NCI-H2107 (cell line): ENCODE data around the gene TTC8.
"Not testable (repeated sequence)": the region's sequence is repeated elsewhere in the genome, so short reads cannot be mapped to it uniquely, and the experiment has no call there.

Experiments
- DNase-seq: peaks from one replicate; lab custom pipeline; 2025; lab: John Stamatoyannopoulos, UW

The TTC8 gene

DNA sequence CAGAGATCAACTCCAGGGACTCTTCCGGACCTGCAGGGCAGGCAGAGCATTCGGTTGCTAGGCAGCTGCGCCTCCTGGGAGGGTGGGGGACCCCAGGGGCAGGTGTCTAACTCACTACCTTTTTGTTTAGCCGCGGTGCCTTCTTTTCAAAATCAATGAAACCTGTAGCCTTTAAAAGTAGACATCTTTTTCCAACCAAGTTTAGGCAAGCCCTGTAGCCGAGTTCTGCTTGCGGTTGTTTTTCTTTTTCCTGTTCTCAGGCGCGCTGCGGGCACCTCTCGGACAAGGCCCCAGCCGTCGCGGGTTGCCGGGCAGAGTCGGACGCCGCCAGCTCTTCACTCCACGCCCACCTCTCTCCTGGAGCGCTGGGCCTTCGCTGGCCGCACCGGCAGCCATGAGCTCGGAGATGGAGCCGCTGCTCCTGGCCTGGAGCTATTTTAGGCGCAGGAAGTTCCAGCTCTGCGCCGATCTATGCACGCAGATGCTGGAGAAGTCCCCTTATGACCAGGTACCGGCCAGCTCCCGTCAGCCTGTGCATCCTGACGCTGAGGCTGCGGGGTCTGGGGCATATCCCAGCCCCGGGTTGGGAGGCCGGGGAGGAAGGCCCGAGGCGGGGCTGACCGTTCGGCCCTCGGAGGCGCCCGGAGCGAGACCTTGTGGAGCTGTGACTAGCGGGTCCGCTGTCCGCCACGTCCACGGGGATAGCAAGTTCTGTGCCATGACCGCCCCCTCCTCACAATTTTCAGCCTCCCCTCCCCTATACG is at the start of gene TTC8:
TTC8 (plus strand) TSS at position 338 of the 764 bp plus-strand sequence; CDS start at position 395, 57 bp downstream.
- peak; percentile 86 for DNase-seq

DNA sequence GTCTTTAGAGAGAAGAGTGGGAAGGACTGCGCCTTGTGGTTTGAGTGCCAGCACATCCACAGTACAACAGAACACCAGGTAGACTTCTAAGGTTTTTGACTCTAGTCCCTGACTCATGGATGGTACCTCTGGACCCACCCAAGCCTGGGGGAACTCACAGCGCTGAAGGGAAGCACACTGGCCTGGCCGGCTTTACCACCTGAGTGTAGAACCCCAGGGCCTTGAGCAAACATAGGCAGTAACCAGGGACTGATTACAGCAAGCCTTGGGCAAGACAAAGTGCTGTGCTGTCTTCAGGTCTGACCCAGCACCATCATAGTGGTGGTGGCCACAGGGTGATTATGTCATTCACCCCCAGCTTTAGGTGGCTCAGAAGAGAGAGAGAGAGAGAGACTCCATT is 48.9 kb upstream of the TTC8 start:
- no peak for DNase-seq

DNA sequence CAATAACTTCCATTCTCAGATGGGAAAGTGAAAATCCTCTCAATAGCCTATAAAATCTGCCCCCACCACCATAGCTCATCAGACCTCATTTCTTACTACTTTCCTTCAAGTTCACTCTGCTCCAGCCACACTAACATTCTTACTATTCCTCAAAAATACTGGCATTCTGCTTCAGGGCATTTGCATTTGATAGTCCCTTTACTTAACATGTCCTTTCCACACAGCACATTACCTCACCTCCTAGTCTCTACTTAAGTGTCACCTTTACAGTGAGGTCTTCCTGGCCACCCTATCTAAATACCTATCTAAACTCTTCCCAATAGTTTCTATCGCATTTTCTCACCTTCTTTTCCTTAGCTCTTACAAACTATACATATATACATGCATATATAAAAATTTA is 38.5 kb upstream of the TTC8 start:
- no peak for DNase-seq

DNA sequence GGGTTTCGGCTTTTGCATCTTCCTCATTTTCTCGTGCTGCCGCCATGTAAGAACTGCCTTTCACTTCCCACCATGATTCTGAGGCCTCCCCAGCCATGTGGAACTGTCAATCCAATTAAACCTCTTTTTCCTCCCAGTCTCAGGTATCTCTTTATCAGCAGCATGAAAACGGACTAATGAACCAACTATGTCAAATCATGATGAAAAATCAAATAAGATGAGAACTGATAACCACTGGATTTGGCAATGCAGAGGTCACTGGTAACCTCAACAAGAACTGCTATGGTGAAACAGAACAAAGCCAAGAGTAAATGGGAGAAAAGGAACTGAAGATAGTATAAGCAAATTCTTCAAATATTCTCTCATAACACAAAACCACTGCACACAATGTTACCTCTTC is 37.7 kb upstream of the TTC8 start:
- no peak for DNase-seq

DNA sequence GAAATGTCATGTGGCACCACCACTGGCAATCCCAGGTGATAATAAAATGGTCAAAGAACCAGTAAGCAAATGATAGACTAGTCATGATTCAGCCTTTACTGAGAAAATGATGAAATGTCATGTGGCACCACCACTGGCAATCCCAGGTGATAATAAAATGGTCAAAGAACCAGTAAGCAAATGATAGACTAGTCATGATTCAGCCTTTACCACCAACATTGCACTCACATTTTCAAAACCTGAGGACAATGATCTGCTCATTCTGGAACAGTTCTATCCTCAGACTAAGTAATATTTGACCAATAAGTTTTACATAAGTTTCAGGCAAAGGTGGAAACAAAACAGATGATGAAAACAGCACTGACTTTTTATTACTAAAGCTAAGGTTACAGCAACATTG is 34.9 kb upstream of the TTC8 start:
- DNase-seq: not testable (repeated sequence)

DNA sequence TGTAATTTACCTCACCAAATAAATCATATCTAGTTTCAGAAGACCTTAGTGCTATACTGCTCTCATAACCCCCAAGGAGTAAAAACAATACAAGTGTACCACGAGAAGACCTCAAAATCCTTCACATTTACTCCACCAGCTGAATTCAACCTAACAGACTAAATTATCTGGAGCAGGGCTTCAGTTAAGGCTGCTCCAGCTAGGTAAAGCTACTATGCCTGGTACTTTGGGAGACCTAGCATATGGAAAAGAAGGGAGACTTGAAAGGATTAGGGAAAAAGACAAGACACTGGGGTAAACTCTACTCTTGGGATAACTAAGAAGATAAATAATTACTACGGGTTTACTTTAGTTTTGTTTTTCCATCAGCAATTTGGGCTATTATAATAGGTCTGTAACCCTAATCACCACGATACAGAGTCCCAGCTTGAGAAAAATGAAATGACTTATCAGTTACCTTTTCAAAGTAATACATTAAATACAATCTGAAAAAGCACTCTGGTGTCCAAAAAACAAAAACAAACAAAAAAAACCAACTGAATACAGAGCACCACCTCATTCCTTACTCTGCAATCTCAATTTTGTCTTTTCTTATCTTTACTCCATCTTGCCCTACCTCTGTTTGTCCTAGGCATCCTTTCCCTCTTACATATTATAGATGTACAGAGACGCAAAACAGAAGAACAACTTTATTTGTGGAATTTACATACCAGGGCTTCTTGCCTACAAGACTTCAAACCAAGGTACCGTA is 33.8 kb upstream of the TTC8 start:
- DNase-seq: no peak

DNA sequence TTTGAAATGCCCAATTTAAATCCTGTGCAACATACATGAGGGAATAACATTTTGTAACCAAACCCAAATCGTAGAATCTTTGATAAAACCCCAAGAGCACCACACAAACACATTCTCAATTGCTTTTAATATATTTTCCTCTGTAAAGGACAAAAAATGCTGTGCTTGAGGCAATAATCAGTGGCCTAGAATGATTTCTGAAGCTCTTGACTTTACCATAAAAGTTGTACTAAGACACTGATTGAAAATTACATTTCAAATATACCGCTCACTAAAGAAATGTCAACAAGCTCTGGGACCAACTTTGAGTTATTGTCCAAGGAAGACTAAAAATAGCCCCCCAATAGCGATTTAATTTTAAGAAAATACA is 33.2 kb upstream of the TTC8 start:
- no peak for DNase-seq

DNA sequence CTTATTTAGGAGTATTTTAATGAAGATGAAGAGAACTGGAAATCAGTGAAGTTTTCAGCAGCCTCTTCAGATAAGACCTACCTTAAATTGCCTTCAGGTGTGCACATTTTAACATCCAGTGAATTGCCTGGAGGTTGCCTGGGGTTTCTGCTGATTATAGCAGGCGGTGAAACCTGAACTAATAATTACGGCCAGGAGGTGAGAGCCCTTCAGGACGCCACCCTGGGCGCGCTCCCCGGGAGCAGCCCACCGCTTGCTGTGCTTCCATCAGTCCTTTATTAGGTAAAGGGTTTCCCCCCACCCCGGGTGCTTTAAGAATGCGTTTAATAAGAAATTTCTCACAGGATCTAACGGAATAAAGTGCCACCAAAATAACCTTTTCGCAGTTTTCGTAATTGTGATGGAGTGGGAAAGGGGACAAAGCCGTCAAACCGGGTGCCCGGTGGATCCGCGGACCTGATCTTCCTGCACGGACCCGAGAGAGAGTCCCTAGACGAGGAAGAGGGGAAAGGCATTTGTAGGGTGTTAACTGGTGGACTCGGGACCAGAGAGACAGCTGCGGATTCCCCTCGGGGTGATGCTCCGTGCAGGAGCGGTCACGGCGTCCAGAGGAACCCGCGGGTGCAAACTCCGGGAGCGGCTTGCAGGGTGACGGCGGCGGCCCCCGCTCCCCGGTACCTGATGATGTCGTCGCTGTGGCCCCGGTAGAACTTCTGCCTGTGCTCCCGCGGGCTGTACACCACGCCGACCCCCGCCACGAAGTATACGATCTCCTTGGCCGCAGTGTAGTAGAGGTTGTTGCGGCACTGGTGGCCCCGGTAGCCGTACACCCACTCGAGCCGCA is 32.6 kb upstream of the TTC8 start:
- DNase-seq: peak; percentile 54

DNA sequence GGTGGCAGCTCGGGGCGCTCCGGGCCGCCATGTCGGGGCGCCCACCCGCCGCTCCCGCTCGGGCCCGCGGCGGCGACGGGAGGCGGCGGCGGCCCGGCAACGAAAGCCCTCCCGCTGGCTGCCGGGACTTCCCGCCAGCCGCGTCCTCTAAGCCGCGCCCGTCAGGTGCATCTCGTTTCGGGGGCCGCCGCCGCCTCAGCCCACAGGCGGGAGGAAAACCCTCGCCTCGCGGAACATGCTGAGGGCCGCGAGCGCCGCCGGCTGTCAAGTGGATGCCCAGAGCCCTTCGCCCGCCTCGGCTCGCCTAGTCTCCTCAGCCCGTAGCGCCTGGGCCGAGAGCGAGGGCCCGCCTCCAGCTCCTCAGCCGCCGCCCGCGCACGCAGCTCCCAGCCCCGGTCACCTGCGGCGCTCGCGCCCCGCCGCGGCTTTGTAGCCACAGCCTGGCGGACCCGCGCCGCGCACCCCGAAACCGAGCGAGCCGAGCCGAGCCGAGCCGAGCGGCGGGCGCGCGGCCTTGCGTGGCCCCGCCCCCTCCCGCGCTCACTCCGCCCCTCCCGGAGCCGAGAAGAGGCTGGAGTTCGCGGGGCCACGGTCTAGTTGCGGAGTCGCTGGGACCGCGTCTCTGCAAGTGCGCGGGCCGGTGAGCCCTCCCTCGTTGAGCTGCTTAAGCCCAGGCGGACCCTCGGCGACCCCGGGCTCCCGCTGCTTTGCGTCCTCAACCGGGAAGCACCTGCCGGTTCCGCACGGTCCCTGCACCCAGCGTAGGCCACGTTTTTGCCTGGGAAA is 31.8 kb upstream of the TTC8 start, which contains the start of gene EML5:
EML5 (minus strand) TSS at position 481 of the 786 bp plus-strand sequence; CDS start at position 31, 450 bp downstream.
- DNase-seq: peak; percentile 88

DNA sequence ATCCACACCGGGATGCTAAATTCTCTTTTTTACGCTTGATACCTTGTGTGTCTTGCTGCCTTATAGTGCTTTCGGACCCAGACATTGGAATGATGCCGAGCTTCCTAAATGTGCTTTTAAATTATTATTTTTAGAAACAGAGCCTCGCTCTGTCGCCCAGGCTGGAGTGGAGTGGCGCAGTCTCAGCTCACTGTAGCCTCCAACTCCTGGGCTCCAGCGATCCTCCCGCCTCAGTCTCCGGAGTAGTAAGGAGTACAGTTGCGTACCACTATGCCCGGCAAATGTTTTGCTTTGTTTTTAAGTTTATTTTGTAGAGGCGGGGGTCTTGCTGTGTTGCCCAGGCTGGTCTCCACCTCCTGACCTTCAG is 31.2 kb upstream of the TTC8 start:
- no peak for DNase-seq

DNA sequence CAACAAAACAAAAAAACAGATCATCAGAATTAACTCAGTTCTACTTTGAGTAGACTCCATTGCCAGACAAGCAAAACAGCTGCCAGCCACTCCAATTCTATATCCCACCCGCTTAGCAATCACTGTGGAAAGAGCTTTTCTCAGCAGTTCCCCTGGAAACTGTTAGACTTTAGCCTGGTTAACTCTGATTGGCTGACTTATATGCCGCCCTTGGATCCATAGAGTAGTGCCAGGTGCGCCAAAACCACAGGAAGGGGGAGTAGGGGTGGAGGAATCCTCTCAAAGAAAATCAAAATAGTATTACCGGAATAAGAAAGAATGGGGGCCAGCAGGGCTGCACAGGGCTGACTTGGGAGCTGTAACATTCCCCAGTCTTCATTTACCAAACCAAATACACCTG is 26.3 kb upstream of the TTC8 start:
- DNase-seq: peak; percentile 56

DNA sequence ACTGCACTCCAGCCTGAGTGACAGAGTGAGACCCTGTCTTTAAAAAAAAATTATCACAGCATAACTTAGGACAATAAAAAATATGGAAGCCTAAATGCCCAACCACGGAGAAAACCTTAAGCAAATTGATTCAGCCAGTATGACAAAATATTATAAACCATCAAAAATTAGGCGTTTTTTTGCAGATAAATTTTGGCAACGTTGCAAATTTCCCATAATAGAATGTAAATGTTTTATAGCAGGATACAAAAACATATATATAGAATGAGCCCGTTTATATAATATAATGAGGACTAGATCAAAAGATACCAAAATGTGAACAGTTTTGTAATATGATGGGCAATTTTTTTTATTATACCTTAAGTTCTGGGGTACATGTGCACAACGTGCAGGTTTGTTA is 24.9 kb upstream of the TTC8 start:
- no peak for DNase-seq

DNA sequence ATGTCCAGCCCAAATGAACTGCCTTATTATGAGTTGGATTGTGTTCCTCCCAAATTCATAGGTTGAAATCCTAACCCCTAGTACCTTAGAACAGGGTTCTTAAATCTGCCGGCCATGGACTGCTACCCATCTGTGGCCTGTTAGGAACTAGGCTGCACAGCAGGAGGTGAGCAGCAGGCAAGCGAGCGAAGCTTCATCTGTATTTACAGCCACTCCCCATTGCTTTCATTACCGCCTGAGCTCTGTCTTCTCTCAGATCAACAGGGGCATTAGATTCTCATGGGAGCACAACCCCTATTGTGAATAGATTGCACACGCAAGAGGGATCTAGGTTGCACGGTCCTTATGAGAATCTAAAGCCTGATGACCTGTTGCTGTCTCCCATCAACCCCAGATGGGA is 21.9 kb upstream of the TTC8 start:
- no peak for DNase-seq

DNA sequence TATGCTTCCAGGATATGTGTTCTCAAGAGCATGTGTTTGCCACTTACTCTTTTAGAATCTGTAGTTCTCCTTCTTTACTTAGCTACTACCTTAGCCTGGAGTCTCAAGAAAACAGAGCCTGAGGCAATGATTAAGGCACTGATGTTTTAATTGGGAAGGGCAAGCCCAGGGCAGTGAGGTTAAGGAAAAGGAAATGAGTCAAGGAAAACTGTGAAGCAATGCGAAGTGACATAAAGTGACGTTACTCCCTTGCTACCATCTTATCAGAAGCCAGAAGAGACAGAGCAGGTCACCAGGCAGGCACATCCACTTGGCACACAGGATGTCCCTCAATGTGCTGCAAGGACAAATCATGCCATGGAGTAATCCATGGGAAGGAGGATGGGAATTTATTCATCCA is 20.4 kb upstream of the TTC8 start:
- no peak for DNase-seq

DNA sequence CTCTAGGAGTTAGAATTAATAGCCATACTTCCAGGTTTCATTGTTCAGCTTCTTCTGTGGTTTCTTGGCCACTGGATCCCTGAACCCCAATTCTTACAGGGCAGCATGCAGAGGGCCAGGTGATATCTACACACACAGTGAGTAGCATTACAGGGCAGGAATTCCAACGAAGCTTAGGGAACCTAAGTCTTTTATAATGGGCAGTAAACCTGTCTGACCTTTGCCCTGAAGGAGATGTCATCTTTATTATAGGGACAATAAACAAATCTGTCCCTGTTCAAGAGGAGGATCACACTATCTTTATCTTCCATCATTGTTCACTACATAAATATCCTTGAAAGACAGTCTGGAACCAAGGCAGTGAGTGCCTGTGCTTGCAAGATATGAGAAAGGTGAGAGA is 20.0 kb upstream of the TTC8 start:
- no peak for DNase-seq

DNA sequence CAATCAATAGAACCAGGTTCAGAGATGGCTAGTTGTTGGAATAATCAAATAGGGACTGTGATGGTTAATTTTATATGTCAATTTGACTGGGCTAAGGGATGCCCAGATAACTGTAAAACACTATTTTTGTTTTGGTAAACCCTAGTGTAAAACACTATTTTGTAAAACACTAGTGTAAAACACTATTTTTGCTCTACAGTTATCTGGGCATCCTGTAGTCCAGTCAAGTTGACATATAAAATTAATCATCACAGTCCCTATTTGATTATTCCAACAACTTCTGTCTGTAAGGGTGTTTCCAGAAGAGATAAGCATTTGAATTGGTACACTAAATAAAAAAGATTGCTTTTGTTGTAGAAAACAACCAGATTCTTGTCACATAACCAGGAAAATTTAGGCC is 16.1 kb upstream of the TTC8 start:
- DNase-seq: no peak

DNA sequence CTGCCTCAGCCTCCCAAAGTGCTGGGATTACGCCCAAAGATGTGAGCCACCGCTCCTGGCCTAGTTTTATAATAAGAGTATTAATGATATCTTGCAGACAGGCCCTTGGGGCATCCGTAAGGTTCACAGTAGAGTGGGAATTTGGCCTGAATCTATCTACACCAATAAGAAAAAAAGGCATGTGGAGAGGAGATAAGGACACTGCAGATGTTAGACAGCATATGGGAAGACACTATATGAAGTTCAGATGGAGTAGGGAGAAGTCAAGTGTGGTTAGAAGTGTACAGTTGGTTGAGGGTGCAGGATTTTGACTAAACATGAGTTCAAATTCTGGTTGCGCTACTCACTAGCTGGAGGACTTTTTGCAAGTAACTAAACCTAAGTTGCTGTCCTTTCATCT is 8.5 kb upstream of the TTC8 start:
- no peak for DNase-seq

DNA sequence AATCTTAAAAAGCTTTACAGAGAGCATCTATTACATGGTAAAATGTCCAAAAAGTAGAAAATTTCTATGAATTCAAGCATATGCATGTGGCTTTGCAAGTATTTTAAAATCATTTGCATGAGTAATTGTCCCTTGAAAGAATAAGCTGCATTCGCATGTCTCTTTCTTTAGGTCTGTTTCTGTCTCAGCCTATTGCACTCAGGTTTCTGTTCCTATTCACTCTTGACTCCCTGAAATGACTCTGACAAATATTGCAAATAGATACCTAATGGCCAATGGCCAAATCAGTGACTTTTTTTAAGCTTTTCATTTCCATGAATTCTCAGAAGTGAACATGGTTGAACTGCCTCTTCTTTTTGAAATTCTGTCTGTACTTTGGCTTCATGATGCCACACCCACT is 6.4 kb upstream of the TTC8 start:
- no peak for DNase-seq

DNA sequence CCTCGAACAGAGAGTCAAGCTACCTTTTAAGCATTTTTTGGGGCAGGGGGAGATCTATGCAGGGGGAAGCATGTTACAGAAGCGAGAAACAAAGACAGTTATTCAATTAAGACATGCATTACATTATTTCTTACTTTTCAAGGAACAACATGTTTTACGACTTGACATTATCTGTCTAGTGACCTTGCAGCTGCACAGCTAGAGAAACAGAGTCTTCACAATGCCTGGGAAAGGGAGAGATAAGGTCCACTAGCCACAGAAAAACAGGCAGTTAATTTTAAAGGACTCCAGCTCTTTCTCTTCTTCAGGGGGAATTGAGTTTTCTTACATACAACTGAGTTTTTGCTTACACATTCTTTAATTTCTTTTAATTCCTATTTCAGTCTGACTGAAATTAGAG is 4.8 kb upstream of the TTC8 start:
- not testable (repeated sequence) for DNase-seq

DNA sequence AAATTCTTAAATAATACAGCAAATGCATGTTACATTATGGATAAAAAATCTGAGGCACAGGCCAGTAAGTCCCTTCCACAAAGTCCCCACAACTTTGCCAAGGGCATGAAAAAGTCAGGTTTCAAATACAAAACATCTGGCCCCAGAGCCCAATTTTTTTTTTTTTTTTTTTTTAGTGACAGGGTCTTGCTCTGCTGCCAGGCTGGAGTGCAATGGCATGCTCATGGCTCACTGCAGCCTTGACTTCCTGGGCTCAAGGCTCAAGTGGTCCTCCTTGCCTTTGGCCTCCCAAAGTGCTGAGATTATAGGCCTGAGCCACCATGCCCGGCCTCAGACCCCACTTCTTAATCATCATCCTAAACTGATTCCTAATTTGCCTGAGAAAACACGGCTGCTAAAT is 3.1 kb upstream of the TTC8 start:
- no peak for DNase-seq

DNA sequence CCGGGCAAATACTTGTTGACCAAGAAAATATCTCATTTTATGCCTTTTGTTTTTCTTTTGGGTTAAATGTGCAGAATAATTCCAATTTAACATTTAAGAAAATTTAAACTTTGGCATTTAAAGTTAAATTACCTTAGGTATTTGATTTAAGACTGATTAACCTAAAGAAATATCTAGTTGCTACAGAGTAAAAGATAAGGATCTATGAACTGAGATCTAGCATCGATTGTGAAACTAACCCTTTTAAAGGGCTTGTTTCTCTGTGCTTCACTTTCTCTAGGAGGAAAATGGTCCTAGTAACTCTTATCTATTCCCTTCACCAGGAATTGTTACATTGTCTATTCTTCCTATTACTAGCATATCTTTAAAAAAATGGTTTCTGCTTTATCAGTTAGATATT is 2.6 kb upstream of the TTC8 start:
- no peak for DNase-seq

DNA sequence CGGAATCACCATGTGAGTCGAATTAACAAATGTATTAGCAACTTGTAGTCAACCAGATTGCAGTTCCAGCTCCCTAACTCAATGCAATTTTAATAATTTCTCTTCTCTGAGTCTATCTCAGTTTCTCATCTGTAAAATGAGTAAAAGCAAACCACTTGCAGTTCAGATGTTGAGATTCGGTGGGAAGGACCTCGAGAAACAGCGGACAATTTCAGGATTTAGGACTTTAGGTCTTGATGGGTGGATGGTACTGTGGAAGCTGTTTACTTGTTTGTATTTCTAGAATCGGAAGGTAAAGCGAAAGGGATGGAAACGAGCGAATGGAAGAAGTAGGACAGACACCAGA is 510 bp upstream of the TTC8 start:
- DNase-seq: no peak
